ENCODE measurements around the gene VPS54. TPM values are rescaled to one million over a fixed set of nuclear protein-coding genes. Genes with fewer than 3 reads are reported as not detected.

VPS54 gene
- total RNA-seq, 1 donor from 2014 or later = 27.1 TPM

DNA sequence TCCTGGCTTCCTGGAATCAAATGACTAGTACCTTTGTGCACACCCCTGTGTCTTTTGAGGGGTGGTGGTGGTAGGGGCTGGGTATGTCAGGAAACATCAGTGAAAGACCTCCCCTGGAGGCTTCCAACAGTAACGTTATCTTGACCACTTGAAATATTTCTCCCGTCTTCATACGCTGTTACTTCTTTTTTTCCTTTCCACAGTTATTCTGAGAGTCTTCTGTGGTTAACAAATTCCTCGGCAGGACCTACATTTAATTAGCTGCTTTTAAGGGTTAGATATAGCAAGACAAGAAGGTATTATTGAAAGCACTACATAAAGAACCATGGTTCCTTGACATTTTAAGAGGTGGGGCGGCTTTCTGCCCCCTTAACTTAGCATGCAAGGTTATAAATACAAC is 142.9 kb downstream of the VPS54 start:
- TF ChIP-seq, protein P1, sequence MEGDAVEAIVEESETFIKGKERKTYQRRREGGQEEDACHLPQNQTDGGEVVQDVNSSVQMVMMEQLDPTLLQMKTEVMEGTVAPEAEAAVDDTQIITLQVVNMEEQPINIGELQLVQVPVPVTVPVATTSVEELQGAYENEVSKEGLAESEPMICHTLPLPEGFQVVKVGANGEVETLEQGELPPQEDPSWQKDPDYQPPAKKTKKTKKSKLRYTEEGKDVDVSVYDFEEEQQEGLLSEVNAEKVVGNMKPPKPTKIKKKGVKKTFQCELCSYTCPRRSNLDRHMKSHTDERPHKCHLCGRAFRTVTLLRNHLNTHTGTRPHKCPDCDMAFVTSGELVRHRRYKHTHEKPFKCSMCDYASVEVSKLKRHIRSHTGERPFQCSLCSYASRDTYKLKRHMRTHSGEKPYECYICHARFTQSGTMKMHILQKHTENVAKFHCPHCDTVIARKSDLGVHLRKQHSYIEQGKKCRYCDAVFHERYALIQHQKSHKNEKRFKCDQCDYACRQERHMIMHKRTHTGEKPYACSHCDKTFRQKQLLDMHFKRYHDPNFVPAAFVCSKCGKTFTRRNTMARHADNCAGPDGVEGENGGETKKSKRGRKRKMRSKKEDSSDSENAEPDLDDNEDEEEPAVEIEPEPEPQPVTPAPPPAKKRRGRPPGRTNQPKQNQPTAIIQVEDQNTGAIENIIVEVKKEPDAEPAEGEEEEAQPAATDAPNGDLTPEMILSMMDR (conservative IDR thresholded peaks at IDR 0.05) = no peak
- no peaks in the 10 kb centered on the region for H3K27me3 Mint-ChIP-seq (ENCODE audit: low read depth)
- peaks cover 13% of the 10 kb centered on the region for H3K4me1 Mint-ChIP-seq
- peaks cover 39% of the 10 kb centered on the region for H3K36me3 Mint-ChIP-seq (ENCODE audit: low read depth)
- H3K9me3 Mint-ChIP-seq = peaks cover 10% of the 10 kb centered on the region
- H3K27ac Mint-ChIP-seq (ENCODE audit: unreplicated experiment) = no peak overlapping the region
- DNase-seq (ENCODE audit: low read depth, low spot score) = no peak
- no peak overlapping the region for H3K4me3 Mint-ChIP-seq

DNA sequence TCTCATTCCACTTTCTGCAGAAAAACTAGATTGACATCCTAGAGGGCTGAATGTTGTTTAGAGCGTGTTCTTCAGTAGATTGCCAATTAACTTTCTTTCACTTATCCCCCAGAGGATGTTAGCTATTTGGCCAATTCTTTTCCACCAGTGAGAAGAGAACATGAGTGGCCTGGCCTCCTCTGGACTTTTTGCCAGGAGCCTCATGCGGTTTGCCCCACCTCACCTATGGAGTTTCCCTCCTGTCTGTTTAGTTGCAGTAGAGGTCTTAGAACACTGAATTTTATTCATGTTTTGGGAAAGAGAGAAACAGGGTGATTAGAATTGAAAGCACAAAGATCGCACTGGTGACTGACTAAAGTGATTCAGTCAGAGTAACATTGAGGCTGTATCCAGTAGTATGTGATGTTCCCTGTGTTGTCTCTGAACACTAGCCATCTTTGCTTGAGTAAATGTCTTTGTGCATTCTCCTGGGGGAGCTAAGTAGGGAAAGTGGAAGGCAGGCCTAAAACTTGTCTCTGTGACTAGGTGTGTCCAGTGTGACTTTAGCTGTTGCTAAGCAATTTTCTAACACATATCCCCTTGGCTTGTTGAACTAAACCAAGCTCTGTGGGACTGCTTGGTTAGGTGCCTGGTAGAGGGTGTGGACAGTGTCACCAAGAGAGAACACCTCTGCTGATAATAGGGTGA is 143.5 kb downstream of the VPS54 start:
- Mint-ChIP-seq H3K9me3 (peaks cover 10% of the 10 kb centered on the region), H3K4me1 (peaks cover 14% of the 10 kb centered on the region), H3K27ac (ENCODE audit: unreplicated experiment) (no peak overlapping the region), H3K27me3 (ENCODE audit: low read depth) (no peaks in the 10 kb centered on the region), H3K4me3 (no peak overlapping the region), H3K36me3 (ENCODE audit: low read depth) (peaks cover 39% of the 10 kb centered on the region)
- DNase-seq (ENCODE audit: low read depth, low spot score) = no peak
- TF ChIP-seq, protein P1 (conservative IDR thresholded peaks at IDR 0.05) = no peak

GRCh38 chr2:63875131-63875527 is 144.1 kb downstream of the VPS54 start:
- peaks cover 11% of the 10 kb centered on the region for H3K4me1 Mint-ChIP-seq
- peaks cover 39% of the 10 kb centered on the region for H3K36me3 Mint-ChIP-seq (ENCODE audit: low read depth)
- peaks cover 10% of the 10 kb centered on the region for H3K9me3 Mint-ChIP-seq
- H3K27me3 Mint-ChIP-seq (ENCODE audit: low read depth) = no peaks in the 10 kb centered on the region
- DNase-seq (ENCODE audit: low read depth, low spot score) = no peak
- H3K4me3 Mint-ChIP-seq = no peak overlapping the region
- no peak overlapping the region for H3K27ac Mint-ChIP-seq (ENCODE audit: unreplicated experiment)
- TF ChIP-seq, protein P1 (conservative IDR thresholded peaks at IDR 0.05) = no peak

GRCh38 chr2:63874204-63875130 is 144.8 kb downstream of the VPS54 start:
- TF ChIP-seq, protein P1 (conservative IDR thresholded peaks at IDR 0.05) = no peak
- H3K27ac Mint-ChIP-seq (ENCODE audit: unreplicated experiment) = no peak overlapping the region
- no peak for DNase-seq (ENCODE audit: low read depth, low spot score)
- H3K4me3 Mint-ChIP-seq = no peak overlapping the region
- peaks cover 39% of the 10 kb centered on the region for H3K36me3 Mint-ChIP-seq (ENCODE audit: low read depth)
- H3K9me3 Mint-ChIP-seq = peaks cover 10% of the 10 kb centered on the region
- no peaks in the 10 kb centered on the region for H3K27me3 Mint-ChIP-seq (ENCODE audit: low read depth)
- H3K4me1 Mint-ChIP-seq = peaks cover 11% of the 10 kb centered on the region

GRCh38 chr2:63872571-63873328 is 146.5 kb downstream of the VPS54 start:
- Mint-ChIP-seq H3K9me3 (peaks cover 10% of the 10 kb centered on the region), H3K4me3 (no peak overlapping the region), H3K27ac (ENCODE audit: unreplicated experiment) (no peak overlapping the region), H3K27me3 (ENCODE audit: low read depth) (no peaks in the 10 kb centered on the region), H3K4me1 (peaks cover 11% of the 10 kb centered on the region), H3K36me3 (ENCODE audit: low read depth) (peaks cover 44% of the 10 kb centered on the region)
- TF ChIP-seq, protein P1 (conservative IDR thresholded peaks at IDR 0.05) = no peak
- DNase-seq (ENCODE audit: low read depth, low spot score) = no peak

Data from neural crest cell (in vitro differentiated cells).